T1000 (cell line): ENCODE results near the gene AP4E1.
"Not testable (repeated sequence)": the region's sequence is repeated elsewhere in the genome, so short reads cannot be mapped to it uniquely, and the experiment has no call there.

Source experiments
- DNase-seq: peaks from one replicate; lab custom pipeline; 2025; ENCODE audit warnings: mixed read lengths; lab: John Stamatoyannopoulos, UW

AP4E1 gene

DNA sequence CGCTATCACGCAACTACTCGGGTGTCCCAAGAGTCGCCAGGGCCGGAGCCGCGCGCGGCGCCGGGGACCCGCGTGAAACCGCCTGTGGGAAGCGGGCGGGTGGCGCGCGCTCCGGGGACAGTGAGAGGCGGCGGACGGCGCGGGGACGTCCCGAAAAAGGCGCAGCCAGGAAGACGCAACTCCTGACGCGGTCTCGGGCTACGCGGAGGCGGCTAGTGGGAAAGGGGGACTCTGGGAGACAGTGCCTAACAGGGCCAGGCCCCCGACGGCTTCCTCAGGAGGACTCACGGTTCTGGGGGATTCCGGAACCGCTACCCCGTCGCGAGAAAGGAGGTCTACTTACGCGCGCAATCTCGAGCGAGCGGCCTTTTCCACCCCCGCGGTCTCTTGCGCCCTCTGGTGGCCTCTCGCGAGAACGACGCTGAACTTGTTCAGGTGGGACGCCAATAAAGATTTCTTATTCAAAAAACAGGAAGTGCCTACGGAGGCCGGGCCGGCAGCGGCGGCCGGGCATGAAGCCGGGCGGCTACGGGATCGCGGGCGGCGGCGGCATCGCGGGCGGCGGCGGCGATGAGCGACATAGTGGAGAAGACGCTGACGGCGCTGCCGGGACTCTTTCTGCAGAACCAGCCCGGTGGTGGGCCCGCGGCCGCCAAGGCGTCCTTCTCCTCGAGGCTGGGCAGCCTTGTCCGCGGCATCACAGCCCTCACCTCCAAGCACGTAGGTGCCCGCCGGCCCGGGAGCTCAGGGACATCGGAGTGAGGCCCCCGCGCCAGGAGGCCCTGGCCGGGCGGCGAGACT lies at the start of gene AP4E1:
Gene AP4E1, plus strand, starts transcription at position 475 of the 801 bp plus-strand sequence. Its CDS starts 96 bp downstream, at position 571.
- DNase-seq: peak; percentile 79

DNA sequence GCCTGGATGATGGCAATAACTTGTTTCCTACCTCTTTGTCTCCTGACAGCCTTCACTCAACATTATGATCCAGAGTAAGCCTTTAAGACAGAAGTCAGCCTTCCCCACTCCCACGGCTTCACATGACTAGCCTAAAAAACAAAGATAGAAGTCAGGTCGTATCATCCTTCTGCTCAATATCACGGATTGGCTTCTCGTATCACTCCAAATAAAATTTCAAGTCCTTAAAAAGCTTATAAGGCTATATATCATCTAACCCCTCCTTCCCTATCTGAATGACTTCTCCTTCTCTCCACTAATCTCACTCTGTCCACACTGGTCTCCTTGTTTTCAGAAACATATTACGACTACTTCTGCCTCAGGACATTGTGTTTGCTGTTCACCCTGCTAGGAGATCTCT lies 47.7 kb upstream of the AP4E1 start:
- no peak for DNase-seq

DNA sequence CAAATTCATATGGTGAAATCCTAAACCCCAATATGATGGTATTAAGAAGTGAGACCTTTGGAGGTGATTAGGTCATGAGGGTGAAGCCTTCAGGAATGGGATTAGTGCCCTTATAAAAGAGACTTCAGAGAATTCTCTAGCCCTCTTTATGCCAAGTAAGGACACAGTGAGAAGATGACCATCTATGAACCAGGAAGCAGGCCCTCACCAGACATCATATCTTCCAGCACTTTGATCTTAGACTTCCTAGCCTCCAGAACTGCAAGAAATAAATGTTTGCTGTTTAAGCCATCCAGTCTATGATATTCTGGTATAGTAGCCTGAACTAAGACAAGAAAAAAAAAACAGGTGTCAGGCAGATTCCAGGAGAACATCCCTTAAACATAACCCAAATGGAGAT lies 45.9 kb upstream of the AP4E1 start:
- DNase-seq: no peak

DNA sequence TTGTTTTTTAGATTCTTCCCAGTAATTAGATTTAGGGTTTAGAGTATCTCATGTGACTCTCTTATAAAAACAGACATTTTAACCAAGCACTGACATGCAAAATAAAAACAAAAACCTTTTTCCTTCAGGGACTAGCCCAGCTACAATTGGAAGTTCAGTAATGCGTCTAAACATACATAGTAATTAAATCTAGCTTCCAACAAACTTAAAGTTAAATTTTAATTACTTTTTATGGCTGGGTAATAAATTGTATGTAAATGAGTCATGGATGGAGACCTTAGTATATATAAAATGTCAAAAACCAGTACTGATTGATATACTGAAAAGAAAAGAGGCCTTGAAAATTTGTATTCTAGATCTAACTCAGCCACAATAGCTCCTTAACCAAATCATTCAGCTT lies 43.6 kb upstream of the AP4E1 start:
- DNase-seq: no peak

DNA sequence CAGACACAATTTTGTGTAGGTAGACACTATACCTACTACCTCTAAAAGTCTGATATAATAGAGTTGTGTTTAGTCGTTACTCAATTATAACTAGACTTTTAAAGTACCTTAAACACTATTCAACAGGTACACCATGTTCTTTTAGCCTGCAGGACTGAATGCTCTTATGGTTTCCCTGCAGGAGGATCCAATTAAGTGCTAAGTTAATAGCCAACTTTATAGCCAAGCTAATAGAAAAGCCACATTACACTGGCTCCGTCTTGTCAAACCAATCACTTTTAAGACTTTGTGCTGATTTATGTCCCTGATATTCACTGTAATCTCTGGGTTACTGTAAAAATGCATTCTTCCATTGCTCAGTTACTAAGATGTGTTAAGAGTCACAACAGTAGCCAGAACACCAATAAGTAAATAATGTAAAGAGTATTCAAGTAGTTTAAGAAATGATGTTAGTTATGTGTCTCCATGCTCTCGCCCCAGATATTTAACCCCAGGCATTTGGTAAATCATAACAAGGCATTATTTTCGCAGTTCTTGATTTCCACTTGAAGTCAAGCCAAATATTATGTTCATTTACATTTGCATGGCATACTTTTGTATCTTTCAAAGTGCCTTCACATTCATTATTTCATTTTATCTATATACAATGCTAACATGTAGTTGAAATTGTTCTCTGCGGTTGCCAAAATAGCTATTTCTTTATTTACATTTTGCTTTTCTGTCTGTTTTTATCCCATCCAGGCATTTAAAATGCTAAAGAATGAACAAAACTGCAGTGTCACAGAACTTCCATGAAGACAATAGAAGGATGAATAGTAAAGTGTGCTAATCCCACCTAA lies 42.7 kb upstream of the AP4E1 start:
- no peak for DNase-seq

DNA sequence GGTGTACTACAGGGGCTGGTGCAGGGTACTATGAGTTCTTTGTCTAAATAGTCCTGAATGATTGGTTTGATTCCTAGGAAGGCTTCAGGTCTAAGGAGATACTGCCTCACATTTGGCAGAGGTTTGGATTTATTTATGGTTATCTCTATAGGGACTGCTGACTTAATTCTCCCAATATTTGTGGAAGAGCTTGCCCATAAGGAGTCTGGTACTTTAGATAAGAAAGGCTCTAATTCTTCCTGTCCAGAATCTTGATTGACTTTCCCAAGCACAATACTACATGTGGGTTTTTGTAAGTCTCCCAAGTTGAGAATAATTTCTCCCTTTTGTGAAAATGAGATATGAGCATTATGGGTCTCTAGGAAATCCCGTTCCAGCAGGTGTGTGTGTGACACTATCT lies 36.7 kb upstream of the AP4E1 start:
- no peak for DNase-seq

DNA sequence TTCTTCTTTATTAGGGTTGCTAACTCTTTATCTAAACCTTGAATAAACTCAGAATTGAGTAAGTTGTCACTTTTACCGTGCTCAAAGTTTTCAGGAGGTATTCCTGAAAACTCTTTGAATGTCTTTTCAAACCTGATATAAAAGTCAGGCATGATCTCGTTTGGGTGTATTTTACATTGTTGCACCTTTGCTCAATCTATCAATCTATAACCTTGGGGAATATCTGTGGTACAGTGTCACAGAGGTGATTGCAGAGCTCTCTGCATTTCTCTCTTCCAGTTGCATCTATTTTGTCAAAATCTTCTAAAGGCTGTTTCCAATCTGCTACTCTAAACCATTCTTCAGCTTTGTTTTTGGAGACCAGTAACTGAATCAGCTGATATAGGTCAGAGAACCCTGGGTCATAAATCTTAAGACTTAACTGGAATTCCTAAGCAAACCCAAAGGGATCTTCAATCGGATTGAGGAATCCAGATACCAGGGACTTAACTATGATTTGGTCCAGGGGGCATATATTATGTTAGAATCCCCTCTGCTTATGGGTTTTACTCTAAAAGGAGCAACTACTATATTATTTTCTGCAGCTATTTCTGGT lies 35.6 kb upstream of the AP4E1 start:
- no peak for DNase-seq

DNA sequence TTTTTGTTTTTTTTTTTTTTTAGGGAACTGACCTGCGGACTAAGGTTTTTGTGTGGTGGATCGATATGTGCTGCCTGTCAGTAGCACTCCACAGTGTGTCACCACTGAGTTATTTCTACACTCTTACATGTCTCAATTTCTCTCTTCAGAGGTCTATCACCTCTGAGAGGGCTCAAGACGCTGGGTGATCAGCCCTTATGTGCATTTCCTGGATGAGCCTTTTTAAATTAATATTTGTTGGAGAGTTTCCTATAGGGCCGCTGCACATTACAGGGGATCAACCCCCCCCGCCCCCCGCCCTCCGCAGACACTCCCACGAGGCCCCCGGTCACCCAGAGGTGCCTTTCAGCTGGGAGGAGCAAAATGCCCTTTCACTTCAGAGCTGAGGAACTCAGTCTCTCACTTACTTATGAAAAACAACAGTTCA lies 34.5 kb upstream of the AP4E1 start:
- DNase-seq: no peak

DNA sequence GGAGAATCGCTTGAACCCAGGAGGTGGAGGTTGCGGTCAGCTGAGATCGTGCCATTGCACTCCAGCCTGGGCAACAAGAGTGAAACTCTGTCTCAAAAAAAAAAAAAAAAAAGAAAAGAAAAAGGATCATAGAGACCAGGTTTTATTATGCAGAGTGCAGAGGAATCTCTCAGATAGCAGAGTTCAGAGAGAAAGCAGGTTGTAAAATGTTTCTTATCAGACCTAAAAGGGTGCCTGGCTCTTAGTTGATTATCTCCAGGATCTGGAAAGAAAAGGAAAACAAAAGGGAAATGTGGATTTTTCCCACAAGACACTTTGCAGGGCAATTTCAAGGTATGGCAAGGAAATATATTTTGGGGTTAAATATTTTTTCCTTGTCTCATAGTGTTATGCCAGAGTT lies 33.2 kb upstream of the AP4E1 start:
- not testable (repeated sequence) for DNase-seq

DNA sequence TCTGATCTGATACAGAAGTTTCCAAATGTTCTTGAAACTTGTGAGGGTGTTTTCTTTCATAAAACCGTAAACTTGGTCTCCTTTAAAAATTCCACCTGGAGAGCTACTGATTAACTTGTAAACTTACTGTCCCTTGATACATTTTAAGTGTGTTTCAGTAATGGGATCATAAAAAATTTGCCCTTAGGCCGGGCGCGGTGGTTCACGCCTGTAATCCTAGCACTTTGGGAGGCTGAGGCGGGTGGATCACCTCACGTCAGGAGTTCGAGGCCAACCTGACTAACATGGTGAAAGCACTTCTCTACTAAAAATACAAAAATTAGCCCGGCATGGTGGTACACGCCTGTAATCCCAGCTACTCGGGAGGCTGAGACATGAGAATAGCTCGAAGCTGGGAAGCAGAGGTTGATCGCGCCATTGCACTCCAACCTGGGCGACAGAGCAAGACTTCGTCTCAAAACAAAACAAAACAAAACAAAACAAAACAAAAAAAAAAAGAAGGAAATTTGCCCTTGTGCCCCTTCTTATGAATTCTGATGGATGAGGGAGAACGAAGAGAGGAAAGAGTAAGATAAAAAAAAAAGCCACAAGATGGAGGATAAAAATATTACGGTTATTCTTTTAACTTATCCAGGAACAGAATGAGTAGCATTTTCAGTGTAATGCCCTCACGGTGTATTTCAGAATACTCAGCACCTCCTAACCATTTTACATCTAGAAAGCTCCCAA lies 32.1 kb upstream of the AP4E1 start:
- DNase-seq: no peak

DNA sequence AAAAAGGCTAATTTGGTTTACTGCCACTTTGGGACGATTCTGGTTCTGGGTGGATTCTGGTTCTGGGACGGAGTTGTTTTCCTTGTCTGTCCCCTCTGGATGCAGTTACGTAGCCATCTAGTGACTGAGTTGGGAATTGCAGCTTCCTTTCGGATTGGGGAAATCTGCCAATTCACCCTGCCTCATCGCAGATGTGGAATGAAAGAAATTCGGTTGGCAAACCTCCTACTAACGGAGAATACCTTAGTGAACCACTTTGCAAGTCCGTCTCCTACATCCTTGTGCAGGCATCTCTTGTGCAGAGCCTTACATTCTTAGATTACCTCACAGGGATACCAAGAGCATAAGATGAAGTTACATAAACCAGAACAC lies 31.5 kb upstream of the AP4E1 start:
- peak; percentile 59 for DNase-seq

DNA sequence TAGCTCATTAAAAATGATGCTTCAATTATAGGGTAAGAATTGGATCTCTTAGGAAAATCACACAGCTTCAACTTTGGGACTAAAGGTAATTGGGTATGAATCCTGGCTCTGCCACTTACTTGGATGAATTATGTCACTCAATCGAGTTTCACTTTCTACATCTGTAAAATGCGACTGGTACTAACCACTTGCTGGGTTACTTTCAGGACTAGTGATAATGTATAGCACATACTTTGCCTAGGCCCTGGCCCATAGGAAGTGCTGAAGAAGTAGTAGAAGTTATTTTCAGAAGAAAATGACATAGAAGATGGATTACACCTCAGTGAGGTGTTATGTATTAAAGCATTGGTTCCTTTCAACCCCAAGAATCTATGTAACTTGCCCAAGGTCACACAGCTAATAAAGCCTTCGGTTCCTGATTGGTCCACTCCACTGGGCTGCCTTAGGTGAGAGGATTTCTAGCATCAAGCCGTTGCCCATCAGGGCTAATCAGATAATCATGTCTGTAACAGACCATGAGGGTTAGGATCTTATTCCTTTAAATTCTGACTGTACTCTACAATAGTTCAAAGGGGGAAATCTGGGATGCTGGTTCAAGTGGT lies 29.4 kb upstream of the AP4E1 start:
- no peak for DNase-seq

DNA sequence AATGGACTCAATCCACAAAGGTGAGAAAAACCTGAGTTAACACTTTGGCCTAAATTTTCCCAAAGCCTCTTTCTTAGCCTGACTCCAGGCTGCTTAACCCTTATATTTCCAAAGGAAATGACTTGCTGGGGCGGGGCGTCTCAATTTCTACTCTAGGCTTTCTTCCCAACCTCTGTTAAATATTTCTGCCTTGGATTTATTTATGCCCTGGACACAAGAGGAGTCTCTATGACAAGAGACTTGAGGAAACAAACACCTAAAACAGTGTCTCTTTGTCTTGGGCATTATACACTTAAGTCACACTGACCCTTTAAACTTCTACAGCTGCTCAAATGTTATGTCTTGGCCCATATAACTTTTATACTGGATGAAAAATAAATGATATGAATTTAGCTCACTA lies 28.3 kb upstream of the AP4E1 start:
- DNase-seq: no peak

DNA sequence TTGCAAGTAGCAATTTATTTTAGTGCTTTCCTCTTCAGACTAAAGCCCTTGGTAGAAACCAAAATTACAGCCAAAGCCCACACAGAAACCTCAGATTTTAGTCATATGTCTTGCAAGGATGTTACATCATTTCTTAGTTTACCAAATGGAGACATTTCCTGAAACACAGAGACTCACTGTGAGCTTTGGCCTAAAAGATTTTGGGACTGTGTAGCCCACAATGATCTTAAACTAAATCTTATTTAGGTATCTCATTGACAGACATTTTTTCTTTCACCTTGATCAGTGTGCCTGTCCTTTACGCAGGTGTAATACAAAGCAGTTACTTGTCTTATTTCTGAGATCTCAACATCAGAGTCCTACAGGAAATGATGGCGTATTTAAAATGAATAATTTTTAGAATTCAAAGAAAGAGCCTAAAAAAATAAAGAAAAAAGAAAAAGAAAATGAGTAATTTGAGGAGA lies 27.8 kb upstream of the AP4E1 start:
- no peak for DNase-seq

DNA sequence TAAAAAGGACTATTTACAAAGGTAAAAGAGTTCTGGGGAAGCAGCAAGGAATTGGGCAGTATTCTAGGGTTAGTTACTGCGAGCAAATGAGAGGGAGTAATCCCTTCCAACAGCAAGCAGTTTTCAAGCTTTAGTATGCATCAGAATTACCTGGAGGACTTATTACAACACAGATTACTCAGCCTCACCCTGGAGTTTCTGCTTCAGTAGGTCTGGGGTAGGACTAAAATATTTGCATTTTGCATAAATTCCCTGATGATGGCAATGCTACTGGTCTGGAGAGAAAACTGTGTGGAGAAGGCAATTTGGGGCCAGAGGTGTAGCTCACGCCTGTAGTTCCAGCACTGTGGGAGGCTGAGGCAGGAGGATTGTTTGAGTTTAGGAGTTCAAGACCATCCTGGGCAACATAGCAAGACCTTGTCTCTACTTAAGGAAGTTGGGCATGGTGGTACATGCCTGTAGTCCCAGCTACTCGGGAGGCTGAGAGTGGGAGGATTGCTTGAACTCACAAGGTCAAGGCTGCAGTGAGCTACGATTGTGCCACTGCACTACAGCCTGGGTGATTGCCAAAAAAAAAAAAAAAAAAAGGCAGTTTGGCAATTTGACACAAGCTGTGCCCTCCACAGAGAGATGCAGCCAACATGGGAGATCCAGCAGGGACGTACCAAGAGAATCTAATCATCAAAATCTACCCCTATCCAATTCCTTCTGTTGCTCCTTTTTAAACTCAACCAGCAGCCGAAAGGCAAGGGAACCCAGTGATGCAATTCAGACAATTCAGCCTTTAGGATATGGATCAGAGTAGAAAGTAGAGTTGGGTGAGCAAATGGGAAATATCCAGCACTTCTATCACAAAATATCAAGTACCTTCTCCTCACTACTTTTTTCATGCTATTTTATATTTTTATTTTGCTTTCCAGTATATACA lies 27.1 kb upstream of the AP4E1 start:
- DNase-seq: no peak

DNA sequence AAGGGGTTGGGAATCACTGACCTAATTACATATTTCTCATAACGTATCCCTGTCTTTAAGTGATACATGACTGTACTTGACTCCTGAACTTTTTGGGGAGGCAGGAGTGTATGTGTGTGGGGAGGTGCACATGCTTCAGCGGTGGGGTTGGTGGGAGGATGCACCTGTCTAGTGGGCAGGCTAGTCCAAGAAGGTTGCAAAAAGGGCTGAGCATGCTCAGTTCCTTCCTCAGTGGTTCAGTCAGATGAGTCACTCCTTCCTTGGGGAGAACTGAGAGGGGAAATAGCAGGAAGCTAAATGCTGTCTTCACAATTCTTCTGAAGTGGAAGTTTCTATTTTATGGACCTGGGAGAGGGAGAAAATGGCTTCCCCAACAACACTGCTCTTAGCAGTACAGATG lies 24.6 kb upstream of the AP4E1 start:
- DNase-seq: no peak

DNA sequence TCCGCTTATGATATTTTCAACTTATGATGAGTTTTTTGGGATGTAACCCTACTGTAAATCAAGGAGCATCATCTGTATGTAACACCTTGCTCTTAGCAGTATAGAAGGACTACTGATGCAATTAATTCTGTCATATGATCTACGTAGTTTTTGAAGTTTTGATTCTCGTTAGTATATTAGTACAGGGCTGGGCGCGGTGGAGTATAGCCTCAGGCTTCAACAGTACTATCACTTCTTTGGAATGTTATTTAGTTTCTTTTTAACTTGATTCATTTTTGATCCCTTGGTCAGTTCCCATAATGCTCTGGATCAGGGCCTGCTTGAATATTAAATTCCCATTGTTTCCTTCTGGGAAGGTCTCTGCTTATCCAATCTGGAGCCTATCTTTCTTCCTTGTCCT lies 23.9 kb upstream of the AP4E1 start:
- no peak for DNase-seq

DNA sequence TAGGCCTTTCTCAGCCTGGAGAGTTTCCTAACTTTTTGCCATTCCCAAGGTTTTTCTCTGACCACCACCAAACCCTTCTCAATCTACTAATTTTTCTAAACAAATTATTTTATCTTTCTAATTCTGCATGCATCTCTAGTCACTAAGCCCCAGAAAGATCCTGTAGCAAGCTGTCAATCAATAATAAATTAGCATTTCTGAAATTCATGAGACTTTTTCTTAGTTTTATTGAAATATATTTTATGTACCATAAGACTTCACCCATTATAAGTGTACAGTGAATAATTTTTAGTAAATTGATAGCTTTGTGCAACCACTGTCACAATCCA lies 22.4 kb upstream of the AP4E1 start:
- no peak for DNase-seq

DNA sequence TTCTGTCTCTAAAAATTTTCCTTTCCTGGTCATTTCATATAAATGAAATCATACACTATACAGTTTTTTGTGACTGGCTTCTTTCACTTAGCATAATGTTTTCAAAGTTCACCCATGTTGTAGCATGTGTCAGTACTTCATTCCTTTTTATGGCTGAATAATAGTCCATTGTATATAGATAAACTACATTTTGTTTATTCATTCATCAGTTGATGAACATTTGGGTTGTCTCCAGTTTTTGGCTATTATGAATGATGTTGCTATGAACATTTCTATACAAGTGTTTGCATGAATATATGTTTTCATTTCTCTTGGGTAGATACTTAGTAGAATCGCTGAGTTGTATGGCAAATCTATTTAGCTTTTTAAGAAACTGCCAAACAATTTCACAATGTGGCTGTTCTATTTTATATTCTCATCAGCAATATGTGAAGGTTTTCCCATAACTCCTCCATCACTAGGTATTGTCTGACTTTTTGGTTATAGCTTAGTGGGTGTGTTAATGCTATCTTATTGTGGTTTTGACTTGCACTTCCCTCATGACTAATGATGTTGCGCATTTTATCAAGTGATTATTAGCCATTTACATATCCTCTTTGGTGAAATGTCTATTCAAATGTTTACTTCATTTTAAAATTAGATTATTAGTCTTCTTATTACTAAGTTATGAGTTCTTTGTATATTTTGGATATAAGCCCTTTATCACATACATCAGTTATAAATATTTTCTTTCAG lies 21.7 kb upstream of the AP4E1 start:
- DNase-seq: no peak

DNA sequence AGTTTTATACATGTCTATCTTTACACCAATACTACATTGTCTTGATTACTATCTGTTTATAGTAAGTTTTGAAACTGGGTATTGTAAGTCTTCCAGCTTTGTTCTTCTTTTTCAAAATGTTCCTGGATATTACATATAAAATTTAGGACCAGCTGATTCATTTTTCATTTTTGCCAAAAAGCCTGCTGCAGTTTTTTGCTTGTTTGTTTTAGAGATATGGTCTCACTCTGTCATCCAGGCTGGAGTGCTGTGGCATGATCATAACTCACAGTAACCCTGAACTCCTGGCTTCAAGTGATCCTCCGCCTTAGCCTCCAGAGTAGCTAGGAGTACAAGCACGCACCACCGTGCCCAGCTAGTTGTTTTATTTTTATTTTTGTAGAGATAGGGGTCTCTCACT lies 20.4 kb upstream of the AP4E1 start:
- no peak for DNase-seq
